Aortic smooth muscle cell (primary cell): ENCODE measurements around the gene LDLR. TPM values are rescaled to one million over a fixed set of nuclear protein-coding genes. Genes with fewer than 3 reads are reported as not detected.

Experiments
- total RNA-seq: library from RNA; depleted of rRNA; stranded (reverse); fragments of >200 nt; gene quantifications from 2 replicates; pipeline ENCODE4 v1.2.3, GENCODE V29; 2014

The LDLR gene
- 213 and 269 TPM in 2 replicates for total RNA-seq

DNA sequence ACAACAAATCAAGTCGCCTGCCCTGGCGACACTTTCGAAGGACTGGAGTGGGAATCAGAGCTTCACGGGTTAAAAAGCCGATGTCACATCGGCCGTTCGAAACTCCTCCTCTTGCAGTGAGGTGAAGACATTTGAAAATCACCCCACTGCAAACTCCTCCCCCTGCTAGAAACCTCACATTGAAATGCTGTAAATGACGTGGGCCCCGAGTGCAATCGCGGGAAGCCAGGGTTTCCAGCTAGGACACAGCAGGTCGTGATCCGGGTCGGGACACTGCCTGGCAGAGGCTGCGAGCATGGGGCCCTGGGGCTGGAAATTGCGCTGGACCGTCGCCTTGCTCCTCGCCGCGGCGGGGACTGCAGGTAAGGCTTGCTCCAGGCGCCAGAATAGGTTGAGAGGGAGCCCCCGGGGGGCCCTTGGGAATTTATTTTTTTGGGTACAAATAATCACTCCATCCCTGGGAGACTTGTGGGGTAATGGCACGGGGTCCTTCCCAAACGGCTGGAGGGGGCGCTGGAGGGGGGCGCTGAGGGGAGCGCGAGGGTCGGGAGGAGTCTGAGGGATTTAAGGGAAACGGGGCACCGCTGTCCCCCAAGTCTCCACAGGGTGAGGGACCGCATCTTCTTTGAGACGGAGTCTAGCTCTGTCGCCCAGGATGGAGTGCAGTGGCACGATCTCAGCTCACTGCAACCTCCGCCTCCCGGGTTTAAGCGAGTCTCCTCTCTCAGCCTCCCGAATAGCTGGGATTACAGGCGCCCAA is at the start of gene LDLR:
Gene LDLR, plus strand, starts transcription at position 210 of the 760 bp plus-strand sequence. Its CDS starts 86 bp downstream, at position 296.

DNA sequence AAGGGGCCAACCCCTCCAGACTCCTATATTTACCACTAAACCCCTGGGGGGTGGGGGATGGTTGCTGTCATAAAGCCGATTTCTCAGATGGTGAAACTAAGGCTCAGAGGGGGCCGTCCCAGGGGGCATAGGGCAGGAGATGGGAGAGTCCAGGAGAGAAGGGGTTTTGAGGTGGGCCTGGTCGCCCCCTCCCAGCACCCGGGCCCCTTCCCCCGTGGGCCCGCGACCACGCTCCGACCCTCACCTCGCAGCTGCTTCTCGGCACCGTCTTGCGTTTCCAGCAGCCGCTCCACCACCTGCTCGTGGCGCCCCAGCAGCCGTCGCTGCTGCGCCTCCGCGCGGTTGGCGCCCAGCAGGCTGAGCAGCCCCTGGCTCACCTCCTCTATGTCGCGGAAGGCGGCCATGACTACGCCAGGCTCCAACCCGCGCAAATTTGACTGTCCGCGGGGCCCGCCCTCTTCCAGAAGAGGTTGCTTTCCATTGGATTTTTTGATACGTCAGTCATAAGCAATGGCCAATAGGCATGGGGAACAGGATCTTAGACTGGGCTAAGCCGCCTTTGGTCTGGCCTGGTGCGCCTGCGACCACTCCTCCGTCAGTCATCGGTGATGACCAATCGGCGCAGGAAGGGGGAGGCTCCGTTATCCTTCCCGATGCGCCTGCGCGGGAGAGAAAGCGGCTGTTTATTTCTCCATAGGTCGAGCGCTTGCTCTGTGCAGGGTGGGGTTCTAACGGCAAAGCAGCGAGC is 66.3 kb downstream of the LDLR start, which contains the start of gene SPC24:
Gene SPC24, minus strand, starts transcription at position 410 of the 748 bp plus-strand sequence. Its CDS starts 6 bp downstream, at position 404.

Other genes with a start within 250 kb of the LDLR start
- gene C19orf38, start 241.0 kb upstream of the LDLR start, total RNA-seq, result 0.19 and 0.26 TPM in 2 replicates
- gene CARM1, start 217.9 kb upstream of the LDLR start, total RNA-seq, result 18.6 and 19.5 TPM in 2 replicates
- 116 and 130 TPM in 2 replicates for gene YIPF2, start 160.8 kb upstream of the LDLR start, total RNA-seq
- 21.9 and 25.8 TPM in 2 replicates for gene TIMM29, start 160.7 kb upstream of the LDLR start, total RNA-seq
- gene SMARCA4, start 128.4 kb upstream of the LDLR start, total RNA-seq, result 59.2 and 62.4 TPM in 2 replicates
- gene SPC24, start 66.3 kb downstream of the LDLR start, total RNA-seq, result 69.1 and 70.3 TPM in 2 replicates
- gene KANK2, start 108.1 kb downstream of the LDLR start, total RNA-seq, result 438 and 450 TPM in 2 replicates
- gene ANGPTL8, start 150.2 kb downstream of the LDLR start, total RNA-seq, result not detected in 2 replicates
- gene DOCK6, start 173.1 kb downstream of the LDLR start, total RNA-seq, result 10.2 and 15.4 TPM in 2 replicates
- gene TSPAN16, start 206.7 kb downstream of the LDLR start, total RNA-seq, result not detected in 2 replicates